Osteoblast (primary cell): Measurements from ENCODE around the gene GSK3A. TPM values are rescaled to one million over a fixed set of nuclear protein-coding genes. Genes with fewer than 3 reads are reported as not detected.

Source experiments
- DNase-seq: peaks from one replicate; pipeline ENCODE4 v3.0.0; 2011; ENCODE audit warnings: low spot score, mixed read lengths; ENCODE audit not compliant: insufficient read length; ENCODE audit errors: missing footprints
- H2AFZ ChIP-seq: 2 replicates; pipeline ENCODE4 v1.6.0; 2011; ENCODE audit warnings: mild to moderate bottlenecking, low read length
- H3K27ac ChIP-seq: 2 replicates; pipeline ENCODE4 v1.5.1; 2011; ENCODE audit warnings: mild to moderate bottlenecking, low read depth, low read length, moderate library complexity
- H3K27me3 ChIP-seq: 2 replicates; pipeline ENCODE4 v1.6.0; 2012; ENCODE audit warnings: mild to moderate bottlenecking, control low read depth, inconsistent platforms, low read length, moderate library complexity; ENCODE audit not compliant: insufficient read depth
- H3K36me3 ChIP-seq: 2 replicates; pipeline ENCODE4 v1.5.1; 2011; ENCODE audit warnings: mild to moderate bottlenecking, low read length, control low read depth, moderate library complexity; ENCODE audit not compliant: insufficient read depth
- H3K4me1 ChIP-seq: 2 replicates; pipeline ENCODE4 v1.5.1; 2011; ENCODE audit warnings: mild to moderate bottlenecking, low read length, control low read depth, moderate library complexity; ENCODE audit not compliant: insufficient read depth
- H3K4me2 ChIP-seq: 2 replicates; pipeline ENCODE4 v1.6.0; 2011; ENCODE audit warnings: mild to moderate bottlenecking, low read length; ENCODE audit not compliant: insufficient read depth
- H3K4me3 ChIP-seq: fragments of 200-600 bp; sonication (generic); 3 replicates; pipeline ENCODE4 v1.5.1; 2012; ENCODE audit warnings: mild to moderate bottlenecking, low read length, inconsistent platforms; ENCODE audit not compliant: insufficient read depth
- H3K79me2 ChIP-seq: 2 replicates; pipeline ENCODE4 v1.6.0; 2012; ENCODE audit warnings: mild to moderate bottlenecking, low read length, control low read depth, inconsistent platforms; ENCODE audit not compliant: insufficient read depth
- H3K9me3 ChIP-seq: 2 replicates; pipeline ENCODE4 v1.5.1; 2011; ENCODE audit warnings: low read depth, low read length, control low read depth
- H4K20me1 ChIP-seq: 2 replicates; pipeline ENCODE4 v1.6.0; 2012; ENCODE audit warnings: mild to moderate bottlenecking, low read length, control low read depth; ENCODE audit not compliant: insufficient read depth
- CTCF ChIP-seq: IDR thresholded peaks from 2 replicates; pipeline ENCODE4 v1.5.1; 2011; ENCODE audit warnings: mild to moderate bottlenecking, low read depth, low read length, moderate library complexity; ENCODE audit errors: extremely low read depth
- total RNA-seq: library from RNA; depleted of rRNA; stranded (reverse); fragments of >200 nt; gene quantifications from 2 replicates; pipeline ENCODE4 v1.2.3, GENCODE V29; 2012

Gene GSK3A
- total RNA-seq, 1 donor: 18.1 TPM

GRCh38 chr19:42232435-42232834 lies 10.0 kb downstream of the GSK3A start:
- peaks cover 81% of the 10 kb centered on the region for H3K36me3 ChIP-seq
- no peaks in the 10 kb centered on the region for H3K9me3 ChIP-seq
- no peak overlapping the region for H2AFZ ChIP-seq
- no peak overlapping the region for H3K4me2 ChIP-seq
- peak; percentile 50 for DNase-seq
- TF ChIP-seq CTCF: no peak
- no peaks in the 10 kb centered on the region for H3K27me3 ChIP-seq
- H4K20me1 ChIP-seq: peaks cover 49% of the 10 kb centered on the region
- H3K4me1 ChIP-seq: no peaks in the 10 kb centered on the region
- no peak overlapping the region for H3K4me3 ChIP-seq
- peaks cover 59% of the 10 kb centered on the region for H3K79me2 ChIP-seq
- no peak overlapping the region for H3K27ac ChIP-seq

- no peak overlapping the region for H3K27ac ChIP-seq
- peak; percentile 31 for DNase-seq
- H3K9me3 ChIP-seq: no peaks in the 10 kb centered on the region
- H2AFZ ChIP-seq: no peak overlapping the region
- peaks cover 4% of the 10 kb centered on the region for H3K4me1 ChIP-seq
- H4K20me1 ChIP-seq: peaks cover 55% of the 10 kb centered on the region
- no peak overlapping the region for H3K4me3 ChIP-seq
- H3K79me2 ChIP-seq: peaks cover 62% of the 10 kb centered on the region
- no peak overlapping the region for H3K4me2 ChIP-seq
- H3K27me3 ChIP-seq: no peaks in the 10 kb centered on the region
- no peak for TF ChIP-seq CTCF
- peaks cover 85% of the 10 kb centered on the region for H3K36me3 ChIP-seq
These were observed 11.8 kb downstream of the GSK3A start for GRCh38 chr19:42230571-42230970.

GRCh38 chr19:42229855-42230351 lies 12.5 kb downstream of the GSK3A start:
- peak overlapping the region; percentile 28 for H3K27ac ChIP-seq

More at GRCh38 chr19:42229855-42230351, 12.5 kb downstream of the GSK3A start:
- H2AFZ ChIP-seq: no peak overlapping the region
- TF ChIP-seq CTCF: no peak
- H3K4me3 ChIP-seq: no peak overlapping the region
- H3K27me3 ChIP-seq: no peaks in the 10 kb centered on the region
- H4K20me1 ChIP-seq: peaks cover 49% of the 10 kb centered on the region
- H3K9me3 ChIP-seq: no peaks in the 10 kb centered on the region
- peaks cover 84% of the 10 kb centered on the region for H3K36me3 ChIP-seq
- peaks cover 62% of the 10 kb centered on the region for H3K79me2 ChIP-seq
- H3K4me2 ChIP-seq: no peak overlapping the region
- H3K4me1 ChIP-seq: peaks cover 4% of the 10 kb centered on the region
- DNase-seq: peak; percentile 92
